Measurements from ENCODE around the gene GPR35. TPM values are rescaled to one million over a fixed set of nuclear protein-coding genes. Genes with fewer than 3 reads are reported as not detected.

Gene GPR35
- total and polyA plus RNA-seq, 2 donors (not counting 3 experiments of a cell fraction or from before 2014, with no cell fraction given) = 0.18 to 0.33 TPM

- DNase-seq (ENCODE audit: low read depth, low spot score) (no peak), FAIRE-seq (no peak)
- ChIA-PET CTCF (interaction anchor here (1.3 kb wide), 1 partner anchor 89 kb away, joined by 4 read pairs; no protein-coding TSS in a partner anchor), POLR2A (interaction anchor here (0.7 kb wide), 1 partner anchor 36 kb away, joined by 7 read pairs; no protein-coding TSS in a partner anchor)
- H3K27ac ChIP-seq (ENCODE audit: insufficient read depth, low read depth, low read length) = no peak overlapping the region
- dilution Hi-C loops (cut with MboI; ENCODE audit: extremely low pct_ligation_motif_present, low sequenced_read_pairs) (no loop called here), intact Hi-C loops (cut with micrococcal nuclease) (loop anchor here (5.0 kb wide), 1 partner anchor 310 kb away; no protein-coding TSS in a partner anchor)
- no peaks in the 10 kb centered on the region for H3K9me1 ChIP-seq (replicated peaks; ENCODE audit: control insufficient read depth, extremely low read depth, insufficient read depth, low read length)
- H3K27me3 ChIP-seq (ENCODE audit: control insufficient read depth in 2 of 2, insufficient read depth in 2 of 2, low read length in 2 of 2) = no peaks in the 10 kb centered on the region
- no peaks in the 10 kb centered on the region for H3K9me3 ChIP-seq (replicated peaks; ENCODE audit: control insufficient read depth, insufficient read depth, low read length)
- H3K79me2 ChIP-seq (ENCODE audit: control insufficient read depth, insufficient read depth, low read length) = no peaks in the 10 kb centered on the region
- H2AFZ ChIP-seq (ENCODE audit: low read depth, low read length) = no peak overlapping the region
- no peak overlapping the region for H3K4me3 ChIP-seq (replicated peaks in 1 of 3; ENCODE audit: insufficient read depth in 1 of 3, low read depth in 1 of 3, low read length in 3 of 3)
- peaks cover 0 to 8% of the 10 kb centered on the region in 2 experiments for H3K36me3 ChIP-seq (ENCODE audit: control insufficient read depth in 2 of 2, extremely low read depth in 1 of 2, insufficient read depth in 2 of 2, low read length in 2 of 2)
- H4K20me1 ChIP-seq (replicated peaks; ENCODE audit: control insufficient read depth, extremely low read depth, insufficient read depth, low read length) = no peaks in the 10 kb centered on the region
- H3K4me2 ChIP-seq (ENCODE audit: insufficient read depth, low read length) = no peak overlapping the region
- peaks cover 2% of the 10 kb centered on the region for H3K4me1 ChIP-seq (ENCODE audit: control insufficient read depth, extremely low read depth, insufficient read depth, low read length)
- no TSS peak for BruUV-seq (replicated peaks)
- TF ChIP-seq POLR2AphosphoS5 (IDR thresholded peaks at IDR 0.05; ENCODE audit: insufficient read depth, low read depth, low read length) = no peak
- TF ChIP-seq MYC (IDR thresholded peaks at IDR 0.05; ENCODE audit: low read depth, low read length) = no peak
- no peak overlapping the region for H3K9ac ChIP-seq (replicated peaks; ENCODE audit: extremely low read depth, insufficient read depth, low read length)
These were observed 22.8 kb upstream of the GPR35 start for GRCh38 chr2:240602266-240603050.

GRCh38 chr2:240603081-240603835, 22.0 kb upstream of the GPR35 start:
- dilution Hi-C loops (cut with MboI; ENCODE audit: extremely low pct_ligation_motif_present, low sequenced_read_pairs) (no loop called here), intact Hi-C loops (cut with micrococcal nuclease) (loop anchor here (5.0 kb wide), 1 partner anchor 309 kb away; no protein-coding TSS in a partner anchor)
- FAIRE-seq = no peak

More at GRCh38 chr2:240603081-240603835, 22.0 kb upstream of the GPR35 start:
- POLR2A ChIA-PET = interaction anchor here (0.7 kb wide), 1 partner anchor 37 kb away, joined by 7 read pairs; no protein-coding TSS in a partner anchor
- Histone ChIP-seq H3K27me3 (ENCODE audit: control insufficient read depth in 2 of 2, insufficient read depth in 2 of 2, low read length in 2 of 2) (no peaks in the 10 kb centered on the region), H3K9me3 (replicated peaks; ENCODE audit: control insufficient read depth, insufficient read depth, low read length) (no peaks in the 10 kb centered on the region), H3K27ac (ENCODE audit: insufficient read depth, low read depth, low read length) (no peak overlapping the region), H3K36me3 (ENCODE audit: control insufficient read depth in 2 of 2, extremely low read depth in 1 of 2, insufficient read depth in 2 of 2, low read length in 2 of 2) (peaks cover 0 to 5% of the 10 kb centered on the region in 2 experiments), H3K9me1 (replicated peaks; ENCODE audit: control insufficient read depth, extremely low read depth, insufficient read depth, low read length) (no peaks in the 10 kb centered on the region), H3K9ac (replicated peaks; ENCODE audit: extremely low read depth, insufficient read depth, low read length) (no peak overlapping the region), H3K79me2 (ENCODE audit: control insufficient read depth, insufficient read depth, low read length) (no peaks in the 10 kb centered on the region), H3K4me3 (replicated peaks in 1 of 3; ENCODE audit: insufficient read depth in 1 of 3, low read depth in 1 of 3, low read length in 3 of 3) (no peak overlapping the region), H3K4me2 (ENCODE audit: insufficient read depth, low read length) (no peak overlapping the region), H2AFZ (ENCODE audit: low read depth, low read length) (no peak overlapping the region), H3K4me1 (ENCODE audit: control insufficient read depth, extremely low read depth, insufficient read depth, low read length) (peaks cover 2% of the 10 kb centered on the region), H4K20me1 (replicated peaks; ENCODE audit: control insufficient read depth, extremely low read depth, insufficient read depth, low read length) (no peaks in the 10 kb centered on the region)
- CTCF ChIA-PET = interaction anchor here (1.3 to 1.6 kb wide), 2 partner anchors 17 to 89 kb away, joined by 4 to 10 read pairs; partner anchors contain the start of gene CAPN10
- no peak for TF ChIP-seq MAX (IDR thresholded peaks at IDR 0.05; ENCODE audit: insufficient read depth, insufficient read length)
- TF ChIP-seq FOS (IDR thresholded peaks at IDR 0.05; ENCODE audit: borderline replicate concordance, insufficient read depth, low read length) = no peak
- TF ChIP-seq GATA2 (IDR thresholded peaks at IDR 0.05; ENCODE audit: insufficient read depth, insufficient read length, low read depth, low read length) = no peak
- TF ChIP-seq MYC (IDR thresholded peaks at IDR 0.05; ENCODE audit: low read depth, low read length) = no peak
- TF ChIP-seq CTCF (IDR thresholded peaks at IDR 0.05; ENCODE audit: extremely low read depth in 1 of 2, insufficient read depth in 1 of 2, low read depth in 1 of 2, low read length in 2 of 2) = no peak
- no peak for TF ChIP-seq POLR2AphosphoS5 (IDR thresholded peaks at IDR 0.05; ENCODE audit: insufficient read depth, low read depth, low read length)
- TF ChIP-seq POLR2A (IDR thresholded peaks at IDR 0.05; ENCODE audit: low read depth, low read length) = no peak
- TF ChIP-seq EZH2 (IDR thresholded peaks at IDR 0.05; ENCODE audit: borderline replicate concordance, low read depth, low read length, severe bottlenecking) = no peak
- no peak for TF ChIP-seq JUN (IDR thresholded peaks at IDR 0.05; ENCODE audit: borderline replicate concordance, insufficient read depth, insufficient read length, low read depth)
- no peak for DNase-seq (ENCODE audit: low read depth, low spot score)
- no TSS peak for BruUV-seq (replicated peaks)

All from endothelial cell of umbilical vein (primary cell).